Measurements from ENCODE around the gene PACS1.
"Not testable (repeated sequence)": the region's sequence is repeated elsewhere in the genome, so short reads cannot be mapped to it uniquely, and the experiment has no call there.

The PACS1 gene

DNA sequence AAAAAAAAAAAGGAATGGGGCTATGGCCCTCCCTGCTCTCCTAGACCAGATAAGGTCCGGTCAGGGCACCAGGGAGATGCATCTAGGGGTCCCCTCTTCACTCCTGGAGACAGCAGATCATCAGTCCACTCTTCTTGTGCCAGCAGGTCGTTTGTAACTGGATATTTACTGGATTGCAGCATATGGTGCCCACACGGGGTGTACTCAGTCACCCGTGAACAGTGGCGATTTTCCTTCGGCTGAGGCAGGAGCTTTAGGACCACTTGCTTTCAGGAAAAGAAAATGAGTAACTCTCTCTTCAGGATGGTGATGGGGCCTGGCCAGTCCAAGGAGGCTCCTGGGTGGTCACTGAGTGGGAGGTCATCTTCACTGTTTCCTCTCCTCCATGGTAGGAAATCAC lies 160.1 kb downstream of the PACS1 start:
- DNase-seq: no peak

DNA sequence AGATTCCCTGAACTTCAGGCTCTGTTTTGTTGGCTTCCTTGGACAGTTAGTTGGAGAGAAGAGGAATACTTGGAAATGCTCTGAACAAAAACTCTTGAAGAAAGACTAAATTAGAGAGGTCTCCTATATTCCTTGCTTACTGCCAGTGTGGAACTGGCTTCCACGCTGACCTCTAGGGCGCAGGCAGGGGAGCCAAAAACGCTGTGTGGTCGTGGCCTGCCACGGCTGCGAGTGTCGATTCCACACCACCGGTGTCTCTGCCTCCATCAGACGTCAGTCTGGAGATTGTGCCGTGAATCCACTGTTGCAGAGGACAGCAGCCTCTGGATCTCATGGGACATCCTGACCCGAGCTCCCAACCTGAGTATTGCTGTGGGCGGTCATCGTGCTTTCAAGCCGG lies 160.9 kb downstream of the PACS1 start:
- DNase-seq: no peak

DNA sequence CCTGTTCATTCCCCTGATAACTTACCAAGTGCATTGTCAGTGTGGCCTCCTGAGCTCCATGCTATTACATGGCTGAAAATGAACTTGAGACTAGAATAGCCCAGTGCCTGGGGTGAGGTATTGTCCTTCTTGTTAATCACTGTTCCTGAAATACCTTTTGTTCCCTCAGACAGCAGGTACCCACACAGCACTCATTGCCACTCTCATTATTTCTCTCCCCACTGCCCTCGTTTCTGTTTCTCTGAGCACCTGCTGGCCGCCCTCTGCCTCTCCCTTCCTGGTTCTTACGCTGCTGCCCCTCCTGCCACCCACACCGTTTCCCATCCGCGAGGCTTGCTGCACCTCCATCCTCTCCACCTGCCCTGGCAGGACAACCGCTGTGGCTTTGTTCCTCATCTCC lies 161.5 kb downstream of the PACS1 start:
- DNase-seq: no peak

DNA sequence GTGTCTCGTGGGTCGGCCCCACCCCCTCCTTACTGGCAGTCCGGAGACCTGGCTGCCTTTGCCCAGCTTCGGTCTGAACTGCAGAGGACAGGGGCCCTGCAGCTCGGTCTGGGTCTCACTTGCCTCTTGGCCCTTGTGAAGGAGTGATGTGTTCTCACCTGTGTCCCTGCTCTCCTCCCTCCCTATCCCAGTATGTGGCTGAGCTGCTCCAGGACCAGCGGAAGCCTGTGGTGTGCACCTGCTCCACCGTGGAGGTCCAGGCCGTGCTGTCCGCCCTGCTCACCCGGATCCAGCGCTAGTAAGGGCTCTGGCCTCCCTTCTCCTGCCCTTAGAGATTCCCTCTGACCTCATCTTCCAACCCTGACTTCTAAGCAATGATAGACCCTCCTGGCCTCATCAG lies 162.7 kb downstream of the PACS1 start:
- no peak for DNase-seq

DNA sequence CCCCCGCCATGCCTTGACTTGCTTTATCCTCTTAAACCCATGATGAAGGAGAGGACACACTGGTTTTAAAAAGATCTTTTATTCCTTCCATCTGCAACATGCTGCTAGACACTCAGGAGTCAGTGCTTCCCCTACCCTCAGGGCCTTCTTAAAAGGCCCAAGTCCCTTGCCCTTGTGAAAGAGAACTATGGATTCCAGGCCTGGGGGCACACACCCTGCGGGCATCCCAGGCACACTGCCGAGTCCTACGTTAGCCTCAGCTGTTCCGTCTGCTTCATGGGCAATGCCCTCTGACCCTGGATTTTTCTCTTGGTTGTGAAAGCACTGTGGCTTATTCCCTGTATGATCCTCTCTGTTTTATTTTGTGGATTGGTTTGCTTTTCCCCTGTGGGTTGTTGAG lies 163.2 kb downstream of the PACS1 start:
- DNase-seq: no peak

DNA sequence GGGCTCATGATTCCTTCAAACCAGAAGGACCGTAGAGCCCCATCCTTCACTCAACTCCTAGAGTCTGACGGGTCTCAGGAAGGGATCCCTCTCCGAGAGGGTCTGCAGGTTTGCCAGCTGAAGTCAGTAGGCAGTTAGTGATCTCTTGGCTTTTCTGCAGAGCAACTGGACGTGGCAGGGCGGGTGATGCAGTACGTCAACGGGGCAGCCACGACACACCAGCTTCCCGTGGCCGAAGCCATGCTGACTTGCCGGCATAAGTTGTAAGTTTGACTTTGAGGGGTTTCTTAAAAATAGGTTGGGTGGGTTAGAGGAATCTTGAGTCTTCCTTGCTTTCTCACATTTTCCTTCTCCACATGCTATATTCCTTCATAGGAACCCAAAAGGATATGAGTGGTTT lies 165.1 kb downstream of the PACS1 start:
- no peak for DNase-seq

DNA sequence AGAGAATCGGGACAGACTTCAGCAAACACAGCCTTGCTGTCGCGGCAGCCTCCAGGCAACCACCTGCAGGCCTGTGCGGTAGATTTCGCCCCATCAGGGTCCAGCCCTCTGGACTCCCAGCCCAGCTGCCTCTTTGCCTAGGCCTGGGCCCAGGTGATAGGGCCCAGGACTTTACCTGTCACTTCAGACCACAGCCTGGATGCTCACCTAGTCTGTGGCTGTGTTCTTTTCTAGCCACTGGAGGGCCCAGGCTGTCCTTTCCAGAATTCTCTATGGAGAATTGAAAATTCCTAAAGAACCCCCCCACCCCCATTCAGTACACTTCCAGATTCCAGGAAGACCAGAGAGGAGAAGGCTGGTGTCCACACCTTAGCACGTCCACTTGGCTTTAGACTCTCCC lies 167.8 kb downstream of the PACS1 start:
- no peak for DNase-seq

DNA sequence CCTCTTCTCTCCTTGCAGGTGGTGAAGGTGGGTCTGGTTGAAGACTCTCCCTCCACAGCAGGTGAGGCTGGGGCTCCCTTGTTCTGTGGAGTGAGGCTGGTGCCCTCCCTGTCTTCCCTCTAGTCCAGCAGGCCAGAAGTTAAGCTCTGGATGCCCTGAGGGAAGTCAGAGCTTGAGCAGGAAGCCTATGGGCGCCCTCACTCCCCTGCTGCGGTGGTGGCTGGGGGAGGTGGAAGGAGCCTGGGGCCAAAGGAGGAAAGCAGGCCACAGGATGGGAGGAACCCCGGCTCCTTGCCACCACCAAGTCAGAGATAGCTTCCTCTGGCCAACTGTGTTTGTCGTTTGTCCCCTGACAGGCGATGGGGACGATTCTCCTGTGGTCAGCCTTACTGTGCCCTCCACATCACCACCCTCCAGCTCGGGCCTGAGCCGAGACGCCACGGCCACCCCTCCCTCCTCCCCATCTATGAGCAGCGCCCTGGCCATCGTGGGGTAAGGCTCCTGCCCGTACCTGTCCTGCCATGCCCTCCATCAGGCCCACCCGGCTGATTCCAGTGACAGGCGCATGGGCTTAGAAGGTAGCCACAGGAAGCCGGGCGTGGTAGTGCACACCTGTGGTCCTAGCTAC lies 168.8 kb downstream of the PACS1 start:
- no peak for DNase-seq

DNA sequence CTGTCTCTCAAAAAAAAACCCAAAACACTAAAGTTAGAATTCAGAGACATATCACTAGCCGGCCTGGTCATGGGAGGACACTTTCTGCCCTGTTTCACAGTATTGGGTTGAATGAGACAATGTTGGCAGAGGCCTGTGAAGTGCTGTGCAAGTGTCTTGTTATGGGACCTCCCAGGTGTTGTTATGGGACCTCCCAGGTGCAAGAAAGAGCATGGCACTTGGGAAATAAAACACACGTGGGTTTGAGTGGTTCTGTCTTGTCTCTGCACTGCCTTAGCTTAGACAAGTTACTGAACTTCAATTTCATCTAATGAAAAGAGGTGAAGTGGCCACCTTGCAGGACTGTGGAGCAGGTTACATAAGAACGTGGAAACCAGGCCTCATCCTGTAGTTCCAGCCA lies 169.4 kb downstream of the PACS1 start:
- DNase-seq: no peak

DNA sequence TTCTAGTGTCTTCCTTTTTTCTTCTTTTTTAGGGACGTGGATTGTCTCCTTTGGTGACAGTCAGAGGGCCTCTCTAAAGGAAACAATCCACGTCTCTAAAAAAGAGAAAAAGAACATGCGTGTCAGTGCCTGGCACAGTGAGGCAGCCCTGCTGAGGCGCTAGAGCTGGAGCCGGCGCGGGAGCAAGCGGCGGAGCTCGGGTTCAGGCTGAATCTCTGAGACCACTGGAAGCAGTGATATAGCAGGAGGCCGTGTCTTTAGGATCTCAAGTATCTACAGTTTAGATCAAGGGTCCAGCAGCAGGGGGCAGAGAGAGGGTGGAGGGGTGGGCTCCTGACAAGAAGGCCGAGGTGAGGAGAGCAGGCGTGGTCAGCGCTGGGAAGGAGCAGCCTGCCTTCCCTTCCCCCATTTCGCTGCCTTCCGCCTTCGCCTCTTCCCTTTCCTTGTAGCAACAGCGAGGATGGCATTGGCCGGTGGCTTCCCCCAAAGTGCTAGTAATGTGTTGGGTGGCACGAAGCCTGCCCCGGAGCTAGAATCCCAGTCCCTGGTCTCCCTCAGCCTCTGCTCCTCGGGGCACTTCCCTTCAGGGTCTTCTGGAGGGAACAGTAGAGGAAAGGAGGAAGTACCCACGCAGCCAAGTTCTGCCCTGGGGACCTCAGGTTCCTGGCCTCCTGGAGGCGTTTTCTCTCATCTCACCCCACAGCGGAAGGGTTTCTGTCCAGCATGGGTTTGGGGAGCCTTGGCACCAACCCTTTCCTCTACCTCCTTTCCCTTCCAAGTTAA lies 170.1 kb downstream of the PACS1 start:
- DNase-seq: no peak

DNA sequence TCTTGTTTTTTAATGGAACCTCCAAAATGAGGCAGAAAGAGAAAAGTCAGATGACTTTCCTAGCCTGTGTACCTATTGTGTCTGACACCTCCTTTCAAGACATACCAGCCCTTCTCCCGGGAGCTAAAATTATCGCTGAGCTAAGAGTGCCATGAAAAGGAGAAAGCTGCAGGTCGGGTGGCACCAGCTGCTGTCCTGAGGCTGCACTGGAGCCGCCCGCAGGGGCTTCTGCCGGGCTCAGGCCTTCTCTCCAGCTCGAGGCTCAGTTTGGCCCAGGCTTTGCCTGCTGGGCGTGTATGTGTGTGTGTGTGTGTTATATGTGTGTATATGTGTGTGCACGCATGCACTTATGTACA lies 170.7 kb downstream of the PACS1 start:
- DNase-seq: no peak

DNA sequence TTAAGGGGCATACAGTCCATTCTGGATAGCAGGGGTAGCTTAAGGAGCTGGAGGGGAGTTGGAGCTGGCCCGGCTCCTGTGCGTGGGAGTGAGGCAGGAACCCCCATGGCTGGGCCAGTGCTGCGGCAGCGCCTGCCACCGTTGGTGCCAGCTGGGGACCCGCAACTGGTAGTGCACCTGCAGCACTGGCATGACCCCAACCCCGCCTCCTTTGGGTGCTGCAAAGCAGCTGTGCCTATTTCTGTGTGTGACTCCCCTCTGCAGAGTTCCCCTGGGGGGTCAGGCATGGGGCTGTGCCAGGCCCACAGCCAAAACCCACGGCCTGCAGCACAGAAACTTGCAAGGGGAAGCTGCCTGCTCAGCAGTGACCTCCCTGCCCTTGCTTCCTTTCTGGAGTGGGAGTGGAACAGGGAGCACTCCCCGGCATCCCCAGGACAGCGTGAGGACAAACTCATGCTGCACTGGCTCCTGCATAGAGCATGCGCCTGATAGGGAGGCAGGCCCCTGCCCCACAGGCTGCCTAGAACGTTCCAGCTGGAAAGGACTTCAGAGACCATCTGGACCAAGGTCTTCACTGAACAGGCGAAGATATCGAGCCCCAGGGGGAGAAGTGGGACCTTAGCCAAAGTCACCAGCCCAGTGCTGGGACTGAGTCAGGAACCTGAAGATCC lies 172.2 kb downstream of the PACS1 start:
- no peak for DNase-seq

DNA sequence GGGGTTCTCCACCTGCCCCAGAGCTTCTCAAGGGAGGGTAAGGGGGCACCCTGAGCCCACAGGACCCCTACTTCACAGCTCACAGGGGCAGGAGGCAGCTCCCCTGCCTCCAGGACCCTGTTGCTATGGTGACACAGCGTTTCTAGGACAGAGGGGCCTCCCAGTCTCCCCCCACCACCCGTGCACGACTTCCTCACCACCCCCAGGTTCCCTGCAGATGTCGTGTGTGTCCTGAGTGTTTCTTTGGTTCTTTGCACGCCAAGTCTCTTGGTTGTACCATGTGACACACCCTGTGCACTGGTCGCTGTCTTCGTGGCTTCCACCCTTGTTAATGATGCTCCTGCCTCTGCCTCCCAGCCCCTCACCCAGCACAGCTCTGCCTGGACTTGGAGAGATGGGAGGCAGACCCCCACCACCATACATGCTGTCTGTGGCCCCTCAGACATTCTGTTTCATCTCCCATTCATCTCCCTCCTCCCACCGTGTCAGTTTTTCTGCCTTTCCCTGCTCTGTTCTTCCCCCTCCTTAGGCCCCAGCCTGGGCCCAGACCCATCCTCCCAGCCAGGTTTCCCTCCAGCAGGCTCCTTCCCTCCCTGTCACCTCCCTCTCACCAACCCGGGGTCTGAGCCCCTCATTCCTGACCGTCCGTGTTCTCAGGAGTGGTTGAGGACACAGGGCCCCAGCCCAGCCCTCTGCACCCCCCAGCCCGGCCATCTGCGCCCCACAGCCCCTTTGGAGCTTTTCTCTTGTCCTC lies 173.9 kb downstream of the PACS1 start:
- DNase-seq: no peak

DNA sequence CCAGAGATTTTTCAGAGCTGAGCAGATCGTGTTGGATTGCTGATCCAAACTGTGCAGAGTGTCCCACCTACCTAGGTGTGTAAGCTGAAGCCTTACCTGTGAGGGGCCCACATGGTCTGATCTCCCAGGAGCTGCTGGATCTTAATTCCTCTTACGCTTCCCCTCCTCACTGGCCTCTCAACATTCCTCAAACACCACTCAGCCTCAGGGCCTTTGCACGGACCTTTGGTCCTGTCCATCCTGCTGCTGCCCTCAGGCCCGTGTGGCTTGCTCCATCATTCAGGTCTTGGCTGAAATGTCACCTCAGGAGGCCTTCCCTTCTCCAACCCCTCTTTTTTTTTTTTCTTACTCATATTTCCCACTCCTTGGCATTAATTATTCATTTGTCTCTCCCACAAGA lies 177.2 kb downstream of the PACS1 start:
- DNase-seq: no peak

DNA sequence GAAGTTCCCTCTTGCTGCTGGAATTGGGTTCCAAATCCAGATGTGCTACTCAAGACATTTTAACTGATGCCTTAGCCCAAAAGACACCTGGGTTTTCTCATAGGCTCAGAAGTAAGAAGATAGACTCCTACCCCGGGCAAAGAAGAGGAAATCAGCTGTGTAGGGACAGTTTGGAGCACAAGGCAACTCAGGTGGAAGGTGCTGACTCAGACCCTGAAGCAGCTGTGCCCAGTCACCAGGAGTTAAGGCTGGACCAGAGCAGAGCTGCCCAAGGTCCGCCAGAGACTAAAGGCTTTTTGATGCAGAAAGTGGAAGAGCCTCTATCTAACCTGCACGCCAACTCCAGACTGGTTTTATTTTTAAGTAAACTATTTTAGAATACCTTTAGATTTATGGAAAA lies 177.7 kb downstream of the PACS1 start:
- no peak for DNase-seq

DNA sequence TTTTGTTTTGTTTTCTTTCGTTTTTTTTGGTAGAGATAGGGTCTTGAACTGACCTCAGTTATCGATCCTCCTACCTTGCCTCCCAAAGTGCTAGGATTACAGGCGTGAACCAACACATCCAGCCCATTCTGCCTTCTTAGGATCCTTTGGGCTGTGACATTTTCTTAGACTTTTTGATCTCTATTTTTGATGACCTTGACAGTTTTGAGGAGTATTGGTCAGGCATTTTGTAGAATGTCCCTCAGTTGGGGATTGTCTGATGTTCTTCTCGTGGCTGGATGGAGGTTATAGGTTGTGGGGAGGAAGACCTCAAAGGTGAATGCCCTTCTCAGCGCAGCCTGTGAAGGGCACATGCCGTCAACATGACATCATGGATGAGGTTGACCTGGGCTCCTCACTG lies 178.8 kb downstream of the PACS1 start:
- no peak for DNase-seq

DNA sequence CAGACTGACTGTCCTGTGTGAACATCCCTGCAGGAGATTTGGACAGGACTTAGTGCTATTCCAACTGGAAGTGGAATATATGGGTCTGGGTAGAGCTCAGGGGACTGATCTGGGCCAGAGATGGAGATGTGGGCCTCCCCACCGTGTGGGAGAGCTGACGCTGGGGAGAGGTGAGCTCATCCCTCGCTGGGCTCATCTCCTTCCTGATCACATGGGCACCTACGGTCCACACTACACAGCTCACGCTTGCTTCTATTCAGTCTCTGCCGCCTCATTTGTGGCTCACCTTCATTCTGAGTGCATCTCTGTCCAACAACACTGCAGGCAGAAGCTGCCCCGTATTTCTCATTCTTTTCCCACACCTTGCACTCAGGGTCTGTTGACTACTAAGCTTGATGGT lies 181.7 kb downstream of the PACS1 start:
- no peak for DNase-seq

DNA sequence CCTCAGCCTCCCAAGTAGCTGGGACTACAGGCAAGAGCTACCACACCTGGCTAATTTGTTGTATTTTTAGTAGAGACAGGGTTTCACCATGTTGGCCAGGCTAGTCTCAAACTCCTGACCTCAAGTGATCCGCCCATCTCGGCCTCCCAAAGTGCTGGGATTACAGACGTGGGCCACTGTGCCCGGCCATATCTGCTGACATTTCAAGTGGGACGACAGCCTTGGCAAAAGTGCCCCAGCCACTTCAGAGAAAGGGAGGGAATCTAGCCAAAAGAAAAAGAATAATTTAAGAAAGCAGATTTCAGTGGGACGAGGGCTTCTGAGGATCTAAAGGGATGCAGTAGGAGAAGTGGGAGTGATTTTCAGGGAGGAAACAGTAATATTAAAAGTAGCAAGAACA lies 183.0 kb downstream of the PACS1 start:
- not testable (repeated sequence) for DNase-seq

DNA sequence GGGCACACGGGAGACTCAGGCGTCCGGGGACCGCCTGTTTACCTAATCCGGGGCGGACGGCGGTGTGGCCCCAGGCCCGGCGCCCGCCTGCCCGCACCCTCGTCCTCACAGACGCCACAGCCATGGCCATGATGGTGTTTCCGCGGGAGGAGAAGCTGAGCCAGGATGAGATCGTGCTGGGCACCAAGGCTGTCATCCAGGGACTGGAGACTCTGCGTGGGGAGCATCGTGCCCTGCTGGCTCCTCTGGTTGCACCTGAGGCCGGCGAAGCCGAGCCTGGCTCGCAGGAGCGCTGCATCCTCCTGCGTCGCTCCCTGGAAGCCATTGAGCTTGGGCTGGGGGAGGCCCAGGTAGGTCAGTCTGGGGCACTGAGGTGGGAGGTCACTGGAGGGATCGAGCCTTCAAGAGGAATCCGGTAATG lies 188.4 kb downstream of the PACS1 start:
- no peak for DNase-seq

DNA sequence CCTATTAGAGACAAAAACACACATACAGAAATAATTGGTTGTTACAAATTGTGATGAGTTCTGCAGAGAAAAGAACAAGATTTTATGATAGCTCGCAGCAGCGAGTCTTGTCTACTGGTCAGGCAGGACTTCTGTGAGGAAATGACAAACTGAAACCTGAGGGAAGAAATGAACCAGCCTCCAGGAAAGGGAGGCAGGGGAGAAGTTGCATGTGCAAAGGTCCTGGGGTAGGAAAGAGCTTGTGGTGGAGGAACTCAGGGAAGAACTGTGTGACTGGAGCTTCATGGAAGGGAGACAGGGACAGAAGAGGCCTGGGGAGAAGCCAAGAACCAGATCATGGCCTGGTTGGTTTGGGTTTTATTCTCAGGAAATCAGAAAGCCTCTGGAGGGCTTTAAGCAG lies 189.2 kb downstream of the PACS1 start:
- DNase-seq: no peak

DNA sequence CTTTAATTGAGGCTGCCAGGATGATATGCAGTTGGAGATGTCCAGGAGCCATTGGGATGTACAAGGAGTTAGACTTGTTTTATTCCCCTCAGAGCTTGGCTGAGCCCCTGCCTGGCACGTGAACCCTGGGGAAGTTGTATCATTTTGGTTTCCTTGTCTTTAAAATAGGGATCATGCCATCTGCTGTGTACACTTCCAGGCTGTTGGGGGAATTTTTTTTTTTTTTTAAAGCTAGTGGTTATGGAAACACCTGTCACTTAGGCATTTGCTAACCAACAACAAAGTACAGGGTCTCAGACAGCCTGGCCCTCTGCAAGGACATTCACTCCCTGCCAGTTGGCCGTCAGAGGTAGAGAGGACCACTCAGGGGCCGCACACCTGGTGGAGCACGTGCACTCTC lies 189.9 kb downstream of the PACS1 start:
- no peak for DNase-seq

DNA sequence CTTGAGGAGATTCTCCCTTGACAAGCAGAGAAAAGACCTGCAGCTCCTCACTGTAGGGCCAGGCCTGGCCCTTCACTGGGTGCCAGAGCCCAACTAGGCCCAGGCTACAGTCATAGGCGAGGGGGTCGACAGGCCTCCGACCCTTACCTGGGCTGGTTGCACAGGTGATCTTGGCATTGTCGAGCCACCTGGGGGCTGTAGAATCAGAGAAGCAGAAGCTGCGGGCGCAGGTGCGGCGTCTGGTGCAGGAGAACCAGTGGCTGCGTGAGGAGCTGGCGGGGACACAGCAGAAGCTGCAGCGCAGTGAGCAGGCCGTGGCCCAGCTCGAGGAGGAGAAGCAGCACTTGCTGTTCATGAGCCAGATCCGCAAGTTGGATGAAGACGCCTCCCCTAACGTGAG lies 191.5 kb downstream of the PACS1 start:
- DNase-seq: no peak

DNA sequence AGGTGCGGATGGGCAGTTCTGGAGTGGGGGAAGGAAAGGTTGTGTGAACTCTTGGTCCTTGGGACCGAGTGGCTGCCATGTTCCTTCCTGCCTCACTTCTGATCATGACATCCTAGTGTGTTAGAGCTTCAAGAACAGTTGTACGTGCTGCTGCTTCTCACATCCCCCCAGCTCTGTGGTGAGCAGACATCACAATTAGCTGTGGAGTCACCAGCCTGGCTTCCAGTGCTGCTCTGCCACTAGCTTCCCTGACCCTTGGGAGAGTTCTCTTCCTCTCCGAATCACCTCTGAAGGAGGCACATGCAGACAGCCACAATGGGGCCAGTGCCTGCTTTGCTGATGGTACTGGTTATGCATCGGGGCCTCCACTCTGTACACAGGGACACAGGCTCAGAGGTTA lies 192.1 kb downstream of the PACS1 start:
- DNase-seq: no peak

DNA sequence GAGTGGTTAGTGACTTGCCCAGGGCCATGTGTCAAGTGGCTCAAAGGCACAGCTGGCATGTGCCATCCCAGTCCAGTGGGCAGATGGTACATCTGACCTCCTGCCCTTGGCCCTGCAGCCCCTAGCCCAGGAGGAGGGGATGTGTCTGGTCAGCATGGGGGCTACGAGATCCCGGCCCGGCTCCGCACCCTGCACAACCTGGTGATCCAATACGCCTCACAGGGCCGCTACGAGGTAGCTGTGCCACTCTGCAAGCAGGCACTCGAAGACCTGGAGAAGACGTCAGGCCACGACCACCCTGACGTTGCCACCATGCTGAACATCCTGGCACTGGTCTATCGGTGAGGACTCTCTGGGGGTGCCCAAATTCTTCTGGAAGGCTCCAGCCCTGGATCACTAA lies 192.6 kb downstream of the PACS1 start:
- DNase-seq: no peak

Data from effector CD8-positive, alpha-beta T cell (primary cell).